Measurements from ENCODE around the gene CHN1. TPM values are rescaled to one million over a fixed set of nuclear protein-coding genes. Genes with fewer than 3 reads are reported as not detected.

The CHN1 gene
- total RNA-seq, 1 donor from 2014 or later: 30.6 TPM

- no peaks in the 10 kb centered on the region for H3K9me3 ChIP-seq
- peaks cover 4% of the 10 kb centered on the region for H3K4me1 ChIP-seq
- no peak for TF ChIP-seq CTCF (IDR thresholded peaks at IDR 0.05)
- no peak overlapping the region for H3K4me3 ChIP-seq
- no peaks in the 10 kb centered on the region for H3K27me3 ChIP-seq
- ATAC-seq (no peak), DNase-seq (no peak)
- no peaks in the 10 kb centered on the region for H3K36me3 ChIP-seq
- intact Hi-C loops (cut with DNase I): no loop called here
- H3K27ac ChIP-seq: no peak overlapping the region
Observed at GRCh38 chr2:174967691-174968260, 37.4 kb downstream of the CHN1 start.

DNA sequence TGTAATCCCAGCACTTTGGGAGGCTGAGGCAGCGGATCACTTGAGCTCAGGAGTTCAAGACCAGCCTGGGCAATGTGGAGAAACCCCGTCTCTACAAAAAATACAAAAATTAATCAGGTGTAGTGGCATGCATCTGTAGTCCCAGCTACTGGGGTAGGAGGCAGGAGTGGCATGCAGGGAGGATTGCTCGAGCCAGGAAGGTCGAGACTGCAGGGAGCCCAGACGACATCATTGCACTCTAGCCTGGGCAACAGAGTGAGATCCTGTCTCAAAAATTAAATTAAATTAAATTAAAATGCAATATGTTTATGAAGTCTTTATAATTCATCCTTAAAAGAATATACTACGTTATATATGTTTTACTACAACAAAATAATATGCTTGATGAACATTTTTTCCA lies 38.1 kb downstream of the CHN1 start:
- DNase-seq: no peak
- H3K4me3 ChIP-seq: no peak overlapping the region
- no peaks in the 10 kb centered on the region for H3K9me3 ChIP-seq
- no peaks in the 10 kb centered on the region for H3K36me3 ChIP-seq
- intact Hi-C loops (cut with DNase I): no loop called here
- ATAC-seq: no peak
- TF ChIP-seq CTCF (IDR thresholded peaks at IDR 0.05): no peak
- no peaks in the 10 kb centered on the region for H3K27me3 ChIP-seq
- no peak overlapping the region for H3K27ac ChIP-seq
- peaks cover 4% of the 10 kb centered on the region for H3K4me1 ChIP-seq

DNA sequence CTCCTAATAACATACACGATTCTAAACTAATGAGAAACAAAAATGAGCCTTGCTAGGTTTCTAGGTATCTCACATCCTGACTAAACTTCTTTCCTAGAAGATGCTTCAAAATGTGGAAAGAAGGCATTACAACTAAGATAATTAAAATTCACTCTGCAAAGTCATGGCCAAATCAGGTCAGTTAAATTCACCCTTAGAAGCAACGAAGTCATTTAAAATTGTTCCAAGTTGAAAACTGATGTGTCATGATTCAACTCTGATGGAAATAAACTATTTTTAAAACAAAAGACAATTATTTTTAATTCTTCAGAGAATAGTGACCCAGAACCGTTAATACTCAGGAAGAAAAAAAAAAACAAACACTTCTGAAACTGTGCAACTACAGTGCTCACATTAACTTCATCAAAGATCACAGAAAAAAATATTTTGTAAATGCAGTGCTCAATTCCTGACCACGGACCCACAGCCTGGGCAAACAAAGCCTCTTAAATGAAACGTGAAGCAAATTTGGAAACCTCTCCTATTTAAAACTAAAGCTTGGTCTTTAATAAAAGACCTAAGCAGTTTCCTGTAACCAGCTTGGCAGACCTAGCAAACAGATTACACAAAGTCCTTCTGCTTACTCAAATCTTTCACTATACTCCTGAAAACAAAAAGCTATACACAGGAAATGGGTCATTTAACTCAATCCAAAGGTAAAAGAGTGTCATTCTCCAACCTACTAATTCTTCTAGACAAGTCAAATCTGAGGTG lies 39.0 kb downstream of the CHN1 start:
- ATAC-seq (no peak), DNase-seq (no peak)
- H3K4me1 ChIP-seq: peaks cover 4% of the 10 kb centered on the region

DNA sequence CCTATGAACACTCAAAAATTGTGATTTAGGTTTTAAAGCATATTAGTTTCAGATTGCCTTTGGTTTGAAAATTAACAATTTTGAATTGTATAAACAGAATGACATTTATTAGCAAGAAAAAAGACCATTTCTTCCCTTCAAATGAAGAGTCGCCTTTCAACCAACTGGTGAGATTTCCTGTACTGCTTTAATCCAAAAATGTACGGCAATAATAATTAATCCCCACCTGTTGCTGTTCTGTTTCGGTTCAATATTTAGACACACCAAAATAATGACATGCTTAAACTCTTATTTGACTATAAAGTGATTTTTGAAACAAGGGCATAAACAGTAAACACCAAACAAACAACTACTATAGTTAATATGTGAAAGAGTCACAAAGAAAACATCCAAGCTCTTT lies 39.6 kb downstream of the CHN1 start:
- no peak overlapping the region for H3K4me3 ChIP-seq
- H3K9me3 ChIP-seq: no peaks in the 10 kb centered on the region
- H3K36me3 ChIP-seq: no peaks in the 10 kb centered on the region
- no peak for ATAC-seq
- peaks cover 4% of the 10 kb centered on the region for H3K4me1 ChIP-seq
- no peak for DNase-seq
- H3K27ac ChIP-seq: no peak overlapping the region
- TF ChIP-seq CTCF (IDR thresholded peaks at IDR 0.05): no peak
- intact Hi-C loops (cut with DNase I): no loop called here
- H3K27me3 ChIP-seq: no peaks in the 10 kb centered on the region

More for the DNA sequence above, 39.0 kb downstream of the CHN1 start:
- Histone ChIP-seq H3K9me3 (no peaks in the 10 kb centered on the region), H3K27me3 (no peaks in the 10 kb centered on the region), H3K36me3 (no peaks in the 10 kb centered on the region), H3K4me3 (no peak overlapping the region), H3K27ac (no peak overlapping the region)
- no peak for TF ChIP-seq CTCF (IDR thresholded peaks at IDR 0.05)
- intact Hi-C loops (cut with DNase I): no loop called here

GRCh38 chr2:174964404-174964803 lies 40.8 kb downstream of the CHN1 start:
- intact Hi-C loops (cut with DNase I): no loop called here
- Histone ChIP-seq H3K4me1 (peaks cover 4% of the 10 kb centered on the region), H3K27ac (no peak overlapping the region), H3K4me3 (no peak overlapping the region), H3K36me3 (no peaks in the 10 kb centered on the region), H3K27me3 (no peaks in the 10 kb centered on the region), H3K9me3 (no peaks in the 10 kb centered on the region)
- no peak for TF ChIP-seq CTCF (IDR thresholded peaks at IDR 0.05)
- ATAC-seq (no peak), DNase-seq (no peak)
